Spleen (tissue), 11 donors: ENCODE results near the gene MRPL4. TPM values are rescaled to one million over a fixed set of nuclear protein-coding genes. Genes with fewer than 3 reads are reported as not detected.

Source experiments
- DNase-seq: peaks from one replicate; pipeline ENCODE4 v3.0.0-alpha.2; 2020
- H3K27ac ChIP-seq, 8 donors: fragments of 200-600 bp; sonication (generic) in 7 of 8; 1 replicate in 4 of 8; 2 replicates in 4 of 8; pipeline versions ENCODE4 v1.5.0 to v1.8.0; 2016 to 2021; ENCODE audit warnings: inconsistent platforms in 4 of 8, mild to moderate bottlenecking in 4 of 8, moderate library complexity in 1 of 8
- H3K27me3 ChIP-seq, 7 donors: fragments of 200-600 bp; sonication (generic) in 6 of 7; replicated peaks in 1 of 7; 1 replicate in 4 of 7; 2 replicates in 3 of 7; pipeline versions ENCODE4 v1.5.0 to v1.8.0; 2016 to 2021; ENCODE audit warnings: inconsistent platforms in 3 of 7, mild to moderate bottlenecking in 1 of 7
- H3K36me3 ChIP-seq, 6 donors: fragments of 200-600 bp; sonication (generic) in 5 of 6; 1 replicate in 4 of 6; 2 replicates in 2 of 6; pipeline versions ENCODE4 v1.5.0 to v1.8.0; 2016 to 2021; ENCODE audit warnings: inconsistent platforms in 2 of 6
- H3K4me1 ChIP-seq, 6 donors: fragments of 200-600 bp; sonication (generic) in 5 of 6; 1 replicate in 3 of 6; 2 replicates in 3 of 6; pipeline versions ENCODE4 v1.5.0 to v1.8.0; 2016 to 2021; ENCODE audit warnings: inconsistent platforms in 3 of 6
- H3K4me3 ChIP-seq, 8 donors: fragments of 200-600 bp; sonication (generic) in 7 of 8; 1 replicate in 4 of 8; 2 replicates in 4 of 8; pipeline versions ENCODE4 v1.5.0 to v1.8.0; 2016 to 2021; ENCODE audit warnings: inconsistent platforms in 4 of 8, mild to moderate bottlenecking in 4 of 8, moderate library complexity in 2 of 8
- H3K9me3 ChIP-seq, 8 donors: fragments of 200-600 bp; sonication (generic) in 7 of 8; 1 replicate in 4 of 8; 2 replicates in 4 of 8; pipeline versions ENCODE4 v1.5.0 to v1.8.0; 2016 to 2021; ENCODE audit warnings: inconsistent platforms in 4 of 8
- POLR2A ChIP-seq, 3 donors: fragments of 450-650 bp; IDR thresholded peaks; one replicate each; pipeline ENCODE4 v1.5.1; 2017; ENCODE audit warnings: antibody characterized with exemption in 3 of 3, mild to moderate bottlenecking in 1 of 3
- POLR2AphosphoS5 ChIP-seq, 3 donors: sonication (generic); formaldehyde crosslinking; IDR thresholded peaks; one replicate each; pipeline ENCODE4 v1.5.1; 2017; ENCODE audit warnings: antibody characterized with exemption in 3 of 3
- WGBS, 5 donors: extraction: QIAGEN DNeasy Blood & Tissue Kit in 3 of 5; methylation state at CpG; one replicate each; pipeline versions ENCODE4 v1.1.5 to v1.1.7; 2013 to 2018; 5-methylcytosine and 5-hydroxymethylcytosine counted together
- intact Hi-C: fragments of 100-400 bp; cut with DNase I; formaldehyde crosslinking; loops from one replicate; pipeline ENCODE4 v1.15.0; 2023; ENCODE audit warnings: low total_unique reads
- polyA plus RNA-seq, 3 donors: library from polyadenylated mRNA; stranded (reverse); fragments of 200-250 nt; gene quantifications; one replicate each; pipeline ENCODE4 v1.2.1, GENCODE V29; 2013
- total RNA-seq, 7 donors: library from RNA; depleted of rRNA in 3 of 7; stranded (reverse); fragments of >200 nt in 3 of 7; fragmentation: NEBNext Ultra II Directional in 4 of 7; extraction: Animal tissue kit (Norgen Biotek cat#: 25700) in 4 of 7; gene quantifications; one replicate each; pipeline versions ENCODE4 v1.1.0 to v1.2.1, GENCODE V29; 2016 to 2021
- TF ChIP-seq, protein P1 (sequence below), 11 experiments: fragments of 200-600 bp in 7 of 11; fragments of 450-650 bp in 4 of 11; sonication (generic) in 4 of 11; IDR thresholded peaks in 8 of 11; conservative IDR thresholded peaks in 3 of 11; 1 replicate in 7 of 11; 2 replicates in 4 of 11; pipeline versions ENCODE4 v1.4.0 to v1.8.0; 2016 to 2021; ENCODE audit warnings: antibody characterized with exemption in 11 of 11, inconsistent platforms in 4 of 11, mild to moderate bottlenecking in 1 of 11
- donor health status: healthy with polysubstance abuse.
- donor health status: DM: no; HTN: no; CAD: no; lungs with moderate emphysema.
- donor health status: DM: no; HTN: no; CAD: no.
- donor health status: Bipolar disorder and iron deficiency.
- donor health status: healthy.
- donor health status: DM: no; HTN: no; CAD: no.
- donor health status: DM: yes; HTN: yes; CAD: no.

The MRPL4 gene
- total and polyA plus RNA-seq, 10 donors: 31.5 to 60.5 (median 39.0) TPM

DNA sequence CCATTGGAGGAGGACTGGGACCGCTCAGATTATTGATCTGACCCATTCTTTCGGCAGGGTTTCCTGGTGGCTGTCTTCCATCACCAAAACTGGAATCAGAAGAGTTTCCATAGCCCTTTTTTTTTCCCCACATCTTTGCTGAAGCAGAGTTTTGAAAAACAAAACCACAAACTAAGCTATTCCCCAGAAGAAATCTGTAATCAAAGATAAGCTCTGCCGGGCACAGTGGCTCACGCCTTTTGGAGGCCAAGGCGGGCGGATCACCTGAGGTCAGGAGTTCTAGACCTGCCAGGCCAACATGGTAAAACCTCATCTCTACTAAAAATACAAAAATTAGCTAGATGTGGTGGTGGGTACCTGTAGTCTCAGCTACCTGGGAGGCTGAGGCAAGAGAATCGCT, 14.7 kb downstream of the MRPL4 start:
- Histone ChIP-seq H3K27me3 (no peaks in the 10 kb centered on the region), H3K4me1 (peaks cover 0 to 63% (median 30%) of the 10 kb centered on the region in 6 donors), H3K9me3 (no peaks in the 10 kb centered on the region), H3K27ac (peak overlapping the region in 1 of 8 donors; percentile 99), H3K36me3 (no peaks in the 10 kb centered on the region), H3K4me3 (no peak overlapping the region)
- intact Hi-C loops: no loop called here
- no peak for DNase-seq
- 77 to 80% (median 79%) methylated on average over 7 of the region's 7 CpGs for WGBS, 5 donors
- TF ChIP-seq POLR2A (IDR thresholded peaks at IDR 0.05) (no peak), POLR2AphosphoS5 (IDR thresholded peaks at IDR 0.05) (no peak)
- TF ChIP-seq, protein P1, sequence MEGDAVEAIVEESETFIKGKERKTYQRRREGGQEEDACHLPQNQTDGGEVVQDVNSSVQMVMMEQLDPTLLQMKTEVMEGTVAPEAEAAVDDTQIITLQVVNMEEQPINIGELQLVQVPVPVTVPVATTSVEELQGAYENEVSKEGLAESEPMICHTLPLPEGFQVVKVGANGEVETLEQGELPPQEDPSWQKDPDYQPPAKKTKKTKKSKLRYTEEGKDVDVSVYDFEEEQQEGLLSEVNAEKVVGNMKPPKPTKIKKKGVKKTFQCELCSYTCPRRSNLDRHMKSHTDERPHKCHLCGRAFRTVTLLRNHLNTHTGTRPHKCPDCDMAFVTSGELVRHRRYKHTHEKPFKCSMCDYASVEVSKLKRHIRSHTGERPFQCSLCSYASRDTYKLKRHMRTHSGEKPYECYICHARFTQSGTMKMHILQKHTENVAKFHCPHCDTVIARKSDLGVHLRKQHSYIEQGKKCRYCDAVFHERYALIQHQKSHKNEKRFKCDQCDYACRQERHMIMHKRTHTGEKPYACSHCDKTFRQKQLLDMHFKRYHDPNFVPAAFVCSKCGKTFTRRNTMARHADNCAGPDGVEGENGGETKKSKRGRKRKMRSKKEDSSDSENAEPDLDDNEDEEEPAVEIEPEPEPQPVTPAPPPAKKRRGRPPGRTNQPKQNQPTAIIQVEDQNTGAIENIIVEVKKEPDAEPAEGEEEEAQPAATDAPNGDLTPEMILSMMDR (IDR thresholded peaks at IDR 0.05 in 8 of 11, conservative IDR thresholded peaks at IDR 0.05 in 3 of 11): no peak

DNA sequence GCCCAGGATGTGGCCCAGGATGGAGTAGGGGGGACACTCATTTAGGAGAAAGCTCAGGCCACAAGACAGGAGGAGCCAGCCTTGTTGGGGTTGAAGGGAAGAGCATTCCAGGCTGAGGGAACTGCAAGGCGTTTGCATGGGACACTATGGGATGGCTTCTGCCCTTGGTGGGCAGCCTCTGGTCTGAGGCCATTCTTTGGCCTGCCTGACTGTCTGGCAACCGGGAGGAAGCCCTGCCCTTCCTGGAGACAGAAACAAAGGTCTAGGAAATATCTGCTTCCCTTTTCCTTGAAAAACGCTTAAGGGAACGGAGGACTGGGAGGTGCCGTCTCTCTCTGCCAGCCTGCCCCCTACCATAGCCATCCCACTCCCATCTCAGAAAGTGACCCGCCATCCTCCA, 16.1 kb downstream of the MRPL4 start:
- WGBS, 5 donors: 48 to 67% (median 51%) methylated on average over 6 of the region's 6 CpGs
- no peaks in the 10 kb centered on the region for H3K9me3 ChIP-seq
- no peak overlapping the region for H3K4me3 ChIP-seq
- peaks cover 0 to 5% (median 0%) of the 10 kb centered on the region in 6 donors for H3K36me3 ChIP-seq
- no peak for DNase-seq
- intact Hi-C loops: loop anchor here (2.0 kb wide), 1 partner anchor 121 kb away; no protein-coding TSS in a partner anchor
- no peak for TF ChIP-seq POLR2A (IDR thresholded peaks at IDR 0.05)
- TF ChIP-seq, protein P1 (IDR thresholded peaks at IDR 0.05 in 8 of 11, conservative IDR thresholded peaks at IDR 0.05 in 3 of 11): peak in 1 of 11 experiments; percentile 9
- peak in 2 of 3 donors; percentile 71 to 72 for TF ChIP-seq POLR2AphosphoS5 (IDR thresholded peaks at IDR 0.05)
- no peaks in the 10 kb centered on the region for H3K27me3 ChIP-seq
- peaks cover 7 to 77% (median 42%) of the 10 kb centered on the region in 6 donors for H3K4me1 ChIP-seq
- peak overlapping the region; percentile 0 to 99 (median 96) for H3K27ac ChIP-seq

DNA sequence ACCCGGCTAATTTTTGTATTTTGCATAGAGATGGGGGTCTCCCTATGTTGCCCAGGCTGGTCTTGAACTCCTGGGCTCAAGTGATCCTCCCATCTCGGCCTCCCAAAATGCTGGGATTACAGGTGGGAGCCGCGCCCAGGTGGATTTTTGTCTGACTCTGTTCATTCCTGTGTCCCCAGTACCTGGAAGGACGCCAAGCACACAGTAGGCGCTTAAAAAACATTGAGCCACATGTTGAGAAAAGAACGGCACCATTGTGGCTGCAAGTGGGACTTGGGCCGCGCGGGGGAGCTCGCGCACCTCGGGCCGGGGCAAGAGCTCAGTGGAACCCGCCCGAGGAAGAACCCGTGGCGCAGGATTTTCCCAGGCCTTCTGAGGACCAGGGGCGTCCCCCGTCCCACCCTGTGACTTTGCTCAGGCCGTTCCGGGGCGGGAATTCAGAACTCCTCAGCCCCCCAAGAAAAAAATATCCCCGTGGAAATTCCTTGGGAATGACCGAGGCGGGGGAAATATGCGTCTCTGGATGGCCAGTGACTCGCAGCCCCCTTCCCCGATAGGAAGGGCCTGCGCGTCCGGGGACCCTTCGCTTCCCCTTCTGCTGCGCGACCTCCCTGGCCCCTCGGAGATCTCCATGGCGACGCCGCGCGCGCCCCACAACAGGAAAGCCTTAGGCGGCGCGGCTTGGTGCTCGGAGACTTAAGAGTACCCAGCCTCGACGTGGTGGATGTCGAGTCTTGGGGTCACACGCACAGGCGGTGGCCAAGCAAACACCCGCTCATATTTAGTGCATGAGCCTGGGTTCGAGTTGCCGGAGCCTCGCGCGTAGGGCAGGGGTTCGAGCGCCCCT, 17.5 kb downstream of the MRPL4 start:
- intact Hi-C loops: loop anchor here (2.0 to 10.0 kb wide), 2 partner anchors 65 to 119 kb away; partner anchors contain the start of genes ICAM3 and RAVER1
- peak; percentile 67 to 84 (median 72) for TF ChIP-seq POLR2AphosphoS5 (IDR thresholded peaks at IDR 0.05)
- no peak for TF ChIP-seq POLR2A (IDR thresholded peaks at IDR 0.05)
- TF ChIP-seq, protein P1 (IDR thresholded peaks at IDR 0.05 in 8 of 11, conservative IDR thresholded peaks at IDR 0.05 in 3 of 11): peak; percentile 87 to 98 (median 96)
- H3K36me3 ChIP-seq: peaks cover 0 to 20% (median 4%) of the 10 kb centered on the region in 6 donors
- WGBS, 5 donors: 2 to 5% (median 3%) methylated on average over 33 to 59 of the region's 59 CpGs
- H3K27ac ChIP-seq: peak overlapping the region; percentile 78 to 99 (median 98)
- H3K27me3 ChIP-seq: no peaks in the 10 kb centered on the region
- H3K9me3 ChIP-seq: no peaks in the 10 kb centered on the region
- H3K4me1 ChIP-seq: peaks cover 7 to 92% (median 56%) of the 10 kb centered on the region in 6 donors
- peak overlapping the region; percentile 57 to 75 (median 67) for H3K4me3 ChIP-seq
- DNase-seq: peak; percentile 97

DNA sequence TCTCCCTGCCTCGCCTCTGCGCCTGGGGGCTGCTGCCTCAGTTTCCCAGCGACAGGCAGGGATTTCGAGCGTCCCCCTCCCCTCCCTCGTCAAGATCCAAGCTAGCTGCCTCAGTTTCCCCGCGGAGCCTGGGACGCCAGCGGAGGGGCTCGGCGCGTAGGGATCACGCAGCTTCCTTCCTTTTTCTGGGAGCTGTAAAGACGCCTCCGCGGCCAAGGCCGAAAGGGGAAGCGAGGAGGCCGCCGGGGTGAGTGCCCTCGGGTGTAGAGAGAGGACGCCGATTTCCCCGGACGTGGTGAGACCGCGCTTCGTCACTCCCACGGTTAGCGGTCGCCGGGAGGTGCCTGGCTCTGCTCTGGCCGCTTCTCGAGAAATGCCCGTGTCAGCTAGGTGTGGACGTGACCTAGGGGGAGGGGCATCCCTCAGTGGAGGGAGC, 18.2 kb downstream of the MRPL4 start:
- WGBS, 5 donors: 0 to 2% (median 1%) methylated on average over 25 to 37 of the region's 37 CpGs
- TF ChIP-seq POLR2AphosphoS5 (IDR thresholded peaks at IDR 0.05): peak; percentile 10 to 75 (median 69)
- no peak for TF ChIP-seq POLR2A (IDR thresholded peaks at IDR 0.05)
- H3K27ac ChIP-seq: peak overlapping the region; percentile 78 to 99 (median 98)

More for the DNA sequence above, 18.2 kb downstream of the MRPL4 start:
- Histone ChIP-seq H3K4me1 (peaks cover 7 to 96% (median 62%) of the 10 kb centered on the region in 6 donors), H3K27me3 (no peaks in the 10 kb centered on the region), H3K4me3 (peak overlapping the region; percentile 57 to 75 (median 67)), H3K9me3 (no peaks in the 10 kb centered on the region), H3K36me3 (peaks cover 0 to 27% (median 10%) of the 10 kb centered on the region in 6 donors)
- intact Hi-C loops: loop anchor here (10.0 kb wide), 1 partner anchor 65 kb away; the partner anchor contains the start of genes ICAM3 and RAVER1
- peak; percentile 98 for DNase-seq
